ENCODE measurements around the gene FEM1C.

- no peak for TF ChIP-seq POLR2AphosphoS5 (IDR thresholded peaks at IDR 0.05; ENCODE audit: borderline replicate concordance, low read depth, low read length)
- no peak for TF ChIP-seq EZH2 (IDR thresholded peaks at IDR 0.05)
- TF ChIP-seq FOXP2 (optimal IDR thresholded peaks at IDR 0.05; ENCODE audit: control extremely low read depth, extremely low read length, insufficient read depth): no peak
Measured at GRCh38 chr5:115585265-115585664, 40.7 kb upstream of the FEM1C start.

Data from SK-N-MC (cell line).